ENCODE measurements around the gene MAPK14.

MAPK14 gene

GRCh38 chr6:36132246-36132895 lies 104.8 kb downstream of the MAPK14 start:
- in situ Hi-C loops (cut with HindIII; ENCODE audit: low sequenced_read_pairs), result no loop called here

- in situ Hi-C loops (cut with HindIII; ENCODE audit: low sequenced_read_pairs), result no loop called here
Observed at GRCh38 chr6:36133148-36133547, 105.5 kb downstream of the MAPK14 start.

- in situ Hi-C loops (cut with HindIII; ENCODE audit: low sequenced_read_pairs), result no loop called here
Observed at GRCh38 chr6:36133912-36134311, 106.3 kb downstream of the MAPK14 start.

- in situ Hi-C loops (cut with HindIII; ENCODE audit: low sequenced_read_pairs), result no loop called here
Observed at GRCh38 chr6:36135053-36135731, 107.6 kb downstream of the MAPK14 start.

DNA sequence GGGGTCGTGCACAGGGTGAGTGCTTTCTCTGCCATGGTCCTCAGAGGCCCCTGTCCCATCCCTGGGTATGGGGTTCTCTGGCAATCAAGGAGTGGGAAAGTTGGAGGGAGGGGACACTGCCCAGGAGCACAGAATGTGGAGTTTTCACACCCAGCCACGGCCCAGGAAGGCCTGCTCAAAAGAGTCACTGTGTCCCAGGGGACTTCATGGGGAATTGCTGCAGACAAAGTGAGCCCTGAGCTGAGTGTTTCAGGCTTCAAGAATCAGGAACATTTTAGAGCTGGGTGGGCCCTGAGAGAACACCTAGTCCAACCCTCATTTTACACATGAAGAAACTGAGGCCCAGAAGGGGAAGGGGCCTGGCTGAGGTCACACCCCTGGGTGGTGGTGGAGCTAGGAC lies 108.4 kb downstream of the MAPK14 start:
- in situ Hi-C loops (cut with HindIII; ENCODE audit: low sequenced_read_pairs), result no loop called here

- in situ Hi-C loops (cut with HindIII; ENCODE audit: low sequenced_read_pairs), result no loop called here
Observed at GRCh38 chr6:36136551-36136950, 108.9 kb downstream of the MAPK14 start.

DNA sequence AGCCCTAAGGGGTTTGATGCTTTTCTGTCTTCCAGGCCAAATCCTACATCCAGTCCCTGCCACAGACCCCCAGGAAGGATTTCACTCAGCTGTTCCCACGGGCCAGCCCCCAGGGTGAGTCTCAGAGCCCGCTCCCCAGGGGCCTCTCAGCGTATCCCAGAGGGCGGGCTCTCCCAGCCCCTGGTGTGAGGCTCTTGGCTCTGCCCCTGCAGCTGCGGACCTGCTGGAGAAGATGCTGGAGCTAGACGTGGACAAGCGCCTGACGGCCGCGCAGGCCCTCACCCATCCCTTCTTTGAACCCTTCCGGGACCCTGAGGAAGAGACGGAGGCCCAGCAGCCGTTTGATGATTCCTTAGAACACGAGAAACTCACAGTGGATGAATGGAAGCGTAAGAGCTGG lies 111.1 kb downstream of the MAPK14 start:
- in situ Hi-C loops (cut with HindIII; ENCODE audit: low sequenced_read_pairs), result no loop called here

- in situ Hi-C loops (cut with HindIII; ENCODE audit: low sequenced_read_pairs), result no loop called here
Observed at GRCh38 chr6:36139431-36139830, 111.8 kb downstream of the MAPK14 start.

GRCh38 chr6:36139991-36140710 lies 112.5 kb downstream of the MAPK14 start:
- in situ Hi-C loops (cut with HindIII; ENCODE audit: low sequenced_read_pairs), result no loop called here

DNA sequence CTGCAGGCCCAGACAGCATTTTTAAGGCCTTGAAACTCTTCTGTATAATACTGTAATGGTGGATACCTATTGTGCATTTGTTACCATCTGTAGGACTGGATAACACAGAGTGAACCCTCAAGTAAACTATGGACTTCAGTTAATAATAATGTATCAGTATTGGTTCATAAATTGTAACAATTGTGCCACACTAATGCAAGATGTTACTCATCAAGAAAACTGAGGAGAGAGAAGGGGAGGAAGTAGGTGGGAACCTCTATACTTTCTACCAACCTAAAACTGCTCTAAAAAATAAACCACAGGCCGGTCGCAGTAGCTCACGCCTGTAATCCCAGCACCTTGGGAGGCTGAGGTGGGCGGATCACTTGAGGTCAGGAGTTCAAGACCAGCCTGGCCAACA lies 113.5 kb downstream of the MAPK14 start:
- in situ Hi-C loops (cut with HindIII; ENCODE audit: low sequenced_read_pairs), result no loop called here

- in situ Hi-C loops (cut with HindIII; ENCODE audit: low sequenced_read_pairs), result no loop called here
Observed at GRCh38 chr6:36141961-36142360, 114.4 kb downstream of the MAPK14 start.

- in situ Hi-C loops (cut with HindIII; ENCODE audit: low sequenced_read_pairs), result no loop called here
Observed at GRCh38 chr6:36142971-36143838, 115.6 kb downstream of the MAPK14 start.

DNA sequence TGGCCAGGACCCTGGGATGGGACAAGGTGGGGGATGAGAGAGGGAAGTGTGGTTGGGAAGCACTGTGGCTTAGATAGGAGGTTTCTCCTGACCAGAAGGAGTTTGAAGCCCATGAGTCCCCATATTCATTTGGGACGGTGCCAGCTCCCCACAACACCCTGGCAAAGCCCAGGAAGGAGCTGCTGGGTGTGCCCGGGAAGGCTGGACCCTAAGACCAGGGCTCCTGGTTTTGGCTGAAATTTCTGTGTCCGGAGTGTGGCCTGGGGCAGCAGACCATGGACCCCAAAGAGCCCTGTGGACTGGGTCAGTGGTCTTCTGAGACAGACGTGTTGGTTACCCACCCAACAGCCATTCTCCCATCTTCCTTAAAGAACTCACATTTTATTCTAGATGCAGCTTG lies 117.9 kb downstream of the MAPK14 start:
- in situ Hi-C loops (cut with HindIII; ENCODE audit: low sequenced_read_pairs), result no loop called here

GRCh38 chr6:36147294-36147693 lies 119.7 kb downstream of the MAPK14 start:
- in situ Hi-C loops (cut with HindIII; ENCODE audit: low sequenced_read_pairs), result no loop called here

GRCh38 chr6:36149476-36149875 lies 121.9 kb downstream of the MAPK14 start:
- in situ Hi-C loops (cut with HindIII; ENCODE audit: low sequenced_read_pairs), result no loop called here

DNA sequence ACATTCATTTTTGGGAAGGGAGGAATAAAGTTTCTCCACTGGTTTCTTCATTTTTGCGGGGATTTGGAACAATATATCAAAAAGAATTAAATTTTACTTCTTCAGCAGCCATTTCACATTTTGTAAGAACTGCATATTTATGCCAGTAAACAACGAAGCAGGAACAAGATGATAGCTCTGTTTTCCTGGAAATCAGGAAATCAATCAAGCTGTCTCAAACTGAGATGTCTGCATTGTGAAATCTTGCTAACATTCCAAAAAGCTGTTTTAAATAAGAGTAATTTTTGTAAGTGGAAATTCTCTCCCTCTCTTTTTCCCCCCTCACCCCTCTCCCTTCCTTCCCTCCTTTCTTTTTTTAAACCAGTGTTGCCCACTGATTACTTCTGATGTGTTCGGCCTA lies 122.7 kb downstream of the MAPK14 start:
- in situ Hi-C loops (cut with HindIII; ENCODE audit: low sequenced_read_pairs), result no loop called here

GRCh38 chr6:36154286-36154685 lies 126.7 kb downstream of the MAPK14 start:
- in situ Hi-C loops (cut with HindIII; ENCODE audit: low sequenced_read_pairs), result no loop called here

DNA sequence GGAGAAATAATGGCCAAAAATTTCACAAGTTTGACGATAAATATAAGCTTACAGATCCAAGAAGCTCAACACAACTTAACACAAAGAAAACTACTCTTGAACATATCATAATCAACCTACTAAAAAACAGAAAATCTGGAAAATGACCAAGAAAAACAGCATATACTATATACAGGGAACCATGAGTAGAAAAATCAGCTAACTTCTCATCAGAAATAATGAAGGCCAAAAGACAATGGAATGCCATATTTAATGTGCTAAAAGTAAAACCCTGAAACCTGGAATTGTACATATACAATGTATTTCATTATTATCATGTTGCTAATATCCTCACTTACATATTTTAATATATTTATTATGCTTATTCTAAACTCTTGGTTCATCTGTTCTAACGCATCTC lies 128.1 kb downstream of the MAPK14 start:
- in situ Hi-C loops (cut with HindIII; ENCODE audit: low sequenced_read_pairs), result no loop called here

- in situ Hi-C loops (cut with HindIII; ENCODE audit: low sequenced_read_pairs), result no loop called here
Observed at GRCh38 chr6:36160147-36160760, 132.6 kb downstream of the MAPK14 start.

All from endothelial cell of hepatic sinusoid (primary cell).